ENCODE measurements around the gene ZNF91. TPM values are rescaled to one million over a fixed set of nuclear protein-coding genes. Genes with fewer than 3 reads are reported as not detected.
"Not testable (repeated sequence)": the region's sequence is repeated elsewhere in the genome, so short reads cannot be mapped to it uniquely, and the experiment has no call there.

Gene ZNF91
- total and polyA plus RNA-seq, 2 donors (not counting 1 experiment from before 2014, with no cell fraction given) = 10.9 to 17.8 TPM

GRCh38 chr19:23436318-23436717 is 41.0 kb upstream of the ZNF91 start:
- TF ChIP-seq EZH2 (IDR thresholded peaks at IDR 0.05; ENCODE audit: low read length, missing control alignments) = no peak
- TF ChIP-seq CTCF (conservative IDR thresholded peaks at IDR 0.05 in 1 of 2, IDR thresholded peaks at IDR 0.05 in 1 of 2; ENCODE audit: low read depth in 1 of 2, low read length in 2 of 2) = peak in 1 of 2 donors; percentile 8
- no peak for DNase-seq (ENCODE audit: low read depth in 2 of 2)
- Histone ChIP-seq H4K20me1 (ENCODE audit: control insufficient read depth, extremely low read depth, insufficient read depth, low read length) (no peaks in the 10 kb centered on the region), H3K27me3 (ENCODE audit: control insufficient read depth, insufficient read depth, low read length) (no peaks in the 10 kb centered on the region), H3K9me3 (ENCODE audit: control insufficient read depth, insufficient read depth, low read depth, low read length) (no peaks in the 10 kb centered on the region), H3K36me3 (ENCODE audit: control insufficient read depth, insufficient read depth, low read length) (no peaks in the 10 kb centered on the region), H3K4me1 (ENCODE audit: control insufficient read depth, extremely low read depth, insufficient read depth, low read length) (no peaks in the 10 kb centered on the region), H3K27ac (ENCODE audit: insufficient read depth, low read length) (no peak overlapping the region), H2AFZ (ENCODE audit: low read length) (no peak overlapping the region), H3K4me2 (ENCODE audit: extremely low read depth, insufficient read depth, low read length) (no peak overlapping the region), H3K9ac (ENCODE audit: insufficient read depth, low read length) (no peak overlapping the region), H3K4me3 (replicated peaks in 1 of 4; ENCODE audit: control extremely low read depth in 1 of 4, insufficient read depth in 1 of 4, low read depth in 3 of 4, low read length in 4 of 4) (no peak overlapping the region), H3K79me2 (ENCODE audit: control insufficient read depth, insufficient read depth, low read length) (no peaks in the 10 kb centered on the region)

DNA sequence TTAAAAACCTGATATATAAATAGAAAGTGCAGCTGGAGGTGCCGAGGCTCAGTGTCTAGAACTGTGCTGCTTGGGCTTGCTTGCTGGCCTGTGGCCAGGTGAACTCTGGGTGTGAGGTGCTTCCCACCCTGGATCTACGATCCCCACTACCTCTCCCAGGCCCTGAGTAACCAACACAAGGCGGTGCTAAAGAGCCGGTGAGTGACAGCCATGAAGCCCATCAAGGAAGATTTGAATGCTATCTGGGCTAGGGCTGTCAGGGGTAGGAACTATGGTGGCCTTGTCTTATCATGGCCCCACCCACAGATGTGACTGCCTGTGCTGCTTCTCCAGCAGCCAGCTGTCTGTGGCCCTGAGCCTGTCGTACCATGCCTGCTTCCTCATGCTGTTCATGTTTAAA is 25.6 kb upstream of the ZNF91 start:
- Histone ChIP-seq H4K20me1 (ENCODE audit: control insufficient read depth, extremely low read depth, insufficient read depth, low read length) (no peaks in the 10 kb centered on the region), H3K4me3 (replicated peaks in 1 of 4; ENCODE audit: control extremely low read depth in 1 of 4, insufficient read depth in 1 of 4, low read depth in 3 of 4, low read length in 4 of 4) (no peak overlapping the region), H3K9me3 (ENCODE audit: control insufficient read depth, insufficient read depth, low read depth, low read length) (no peaks in the 10 kb centered on the region), H3K36me3 (ENCODE audit: control insufficient read depth, insufficient read depth, low read length) (no peaks in the 10 kb centered on the region), H3K27me3 (ENCODE audit: control insufficient read depth, insufficient read depth, low read length) (no peaks in the 10 kb centered on the region), H3K4me1 (ENCODE audit: control insufficient read depth, extremely low read depth, insufficient read depth, low read length) (no peaks in the 10 kb centered on the region), H3K9ac (ENCODE audit: insufficient read depth, low read length) (no peak overlapping the region), H3K79me2 (ENCODE audit: control insufficient read depth, insufficient read depth, low read length) (no peaks in the 10 kb centered on the region), H2AFZ (ENCODE audit: low read length) (no peak overlapping the region), H3K27ac (ENCODE audit: insufficient read depth, low read length) (no peak overlapping the region), H3K4me2 (ENCODE audit: extremely low read depth, insufficient read depth, low read length) (no peak overlapping the region)
- TF ChIP-seq EZH2 (IDR thresholded peaks at IDR 0.05; ENCODE audit: low read length, missing control alignments) (no peak), CTCF (conservative IDR thresholded peaks at IDR 0.05 in 1 of 2, IDR thresholded peaks at IDR 0.05 in 1 of 2; ENCODE audit: low read depth in 1 of 2, low read length in 2 of 2) (no peak)
- no peak for DNase-seq (ENCODE audit: low read depth in 2 of 2)

DNA sequence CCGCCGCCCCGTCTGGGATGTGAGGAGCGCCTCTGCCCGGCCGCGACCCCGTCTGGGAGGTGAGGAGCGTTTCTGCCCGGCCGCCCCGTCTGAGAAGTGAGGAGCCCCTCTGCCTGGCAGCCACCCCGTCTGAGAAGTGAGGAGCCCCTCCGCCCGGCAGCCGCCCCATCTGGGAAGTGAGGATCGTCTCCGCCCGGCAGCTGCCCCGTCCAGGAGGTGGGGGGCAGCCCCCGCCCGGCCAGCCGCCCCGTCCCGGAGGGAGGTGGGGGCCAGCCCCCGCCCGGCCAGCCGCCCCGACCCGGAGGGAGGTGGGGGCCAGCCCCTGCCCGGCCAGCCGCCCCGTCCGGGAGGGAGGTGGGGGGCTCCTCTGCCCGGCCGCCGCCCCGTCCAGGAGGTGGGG is 24.0 kb upstream of the ZNF91 start:
- not testable (repeated sequence) for H3K4me3 ChIP-seq (replicated peaks in 1 of 4; ENCODE audit: control extremely low read depth in 1 of 4, insufficient read depth in 1 of 4, low read depth in 3 of 4, low read length in 4 of 4); H3K36me3 ChIP-seq (ENCODE audit: control insufficient read depth, insufficient read depth, low read length); H3K9ac ChIP-seq (ENCODE audit: insufficient read depth, low read length); H3K4me1 ChIP-seq (ENCODE audit: control insufficient read depth, extremely low read depth, insufficient read depth, low read length); H3K27ac ChIP-seq (ENCODE audit: insufficient read depth, low read length); DNase-seq (ENCODE audit: low read depth in 2 of 2); H3K4me2 ChIP-seq (ENCODE audit: extremely low read depth, insufficient read depth, low read length); H4K20me1 ChIP-seq (ENCODE audit: control insufficient read depth, extremely low read depth, insufficient read depth, low read length); H3K27me3 ChIP-seq (ENCODE audit: control insufficient read depth, insufficient read depth, low read length); H2AFZ ChIP-seq (ENCODE audit: low read length); H3K79me2 ChIP-seq (ENCODE audit: control insufficient read depth, insufficient read depth, low read length); H3K9me3 ChIP-seq (ENCODE audit: control insufficient read depth, insufficient read depth, low read depth, low read length)

All from fibroblast of lung (primary cell).